Measurements from ENCODE around the gene CKB. TPM values are rescaled to one million over a fixed set of nuclear protein-coding genes. Genes with fewer than 3 reads are reported as not detected.

The CKB gene
- total RNA-seq, 1 donor from 2014 or later, result 178 TPM

- no peaks in the 10 kb centered on the region for H3K9me3 Mint-ChIP-seq (ENCODE audit: unreplicated experiment)
- no peak overlapping the region for H3K9ac ChIP-seq (ENCODE audit: low read length)
- DNase-seq (ENCODE audit: low read depth), result no peak
- no peak for FAIRE-seq
- H3K4me3 Mint-ChIP-seq (ENCODE audit: unreplicated experiment), result no peak overlapping the region
- no peaks in the 10 kb centered on the region for H3K79me2 ChIP-seq (ENCODE audit: insufficient read depth, low read length)
- no peaks in the 10 kb centered on the region for H3K36me3 ChIP-seq (ENCODE audit: insufficient read depth, low read length)
- no peak overlapping the region for H3K4me2 ChIP-seq (ENCODE audit: low read length)
- H3K4me1 Mint-ChIP-seq (ENCODE audit: low read depth, unreplicated experiment), result peaks cover 21% of the 10 kb centered on the region
- H3K9me3 ChIP-seq (ENCODE audit: insufficient read depth, low read depth, low read length), result no peaks in the 10 kb centered on the region
- peaks cover 3% of the 10 kb centered on the region for H3K27me3 ChIP-seq (ENCODE audit: insufficient read depth, low read length)
- no peaks in the 10 kb centered on the region for H3K27me3 Mint-ChIP-seq (ENCODE audit: low read depth, unreplicated experiment)
- peak overlapping the region; percentile 95 for H3K27ac Mint-ChIP-seq (ENCODE audit: unreplicated experiment)
- H3K36me3 Mint-ChIP-seq (ENCODE audit: low read depth, unreplicated experiment), result peaks cover 6% of the 10 kb centered on the region
- H3K27ac ChIP-seq (ENCODE audit: low read depth, low read length), result no peak overlapping the region
- TF ChIP-seq, protein P1, sequence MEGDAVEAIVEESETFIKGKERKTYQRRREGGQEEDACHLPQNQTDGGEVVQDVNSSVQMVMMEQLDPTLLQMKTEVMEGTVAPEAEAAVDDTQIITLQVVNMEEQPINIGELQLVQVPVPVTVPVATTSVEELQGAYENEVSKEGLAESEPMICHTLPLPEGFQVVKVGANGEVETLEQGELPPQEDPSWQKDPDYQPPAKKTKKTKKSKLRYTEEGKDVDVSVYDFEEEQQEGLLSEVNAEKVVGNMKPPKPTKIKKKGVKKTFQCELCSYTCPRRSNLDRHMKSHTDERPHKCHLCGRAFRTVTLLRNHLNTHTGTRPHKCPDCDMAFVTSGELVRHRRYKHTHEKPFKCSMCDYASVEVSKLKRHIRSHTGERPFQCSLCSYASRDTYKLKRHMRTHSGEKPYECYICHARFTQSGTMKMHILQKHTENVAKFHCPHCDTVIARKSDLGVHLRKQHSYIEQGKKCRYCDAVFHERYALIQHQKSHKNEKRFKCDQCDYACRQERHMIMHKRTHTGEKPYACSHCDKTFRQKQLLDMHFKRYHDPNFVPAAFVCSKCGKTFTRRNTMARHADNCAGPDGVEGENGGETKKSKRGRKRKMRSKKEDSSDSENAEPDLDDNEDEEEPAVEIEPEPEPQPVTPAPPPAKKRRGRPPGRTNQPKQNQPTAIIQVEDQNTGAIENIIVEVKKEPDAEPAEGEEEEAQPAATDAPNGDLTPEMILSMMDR (IDR thresholded peaks at IDR 0.05; ENCODE audit: insufficient read depth, low read depth, low read length), result no peak
- TF ChIP-seq EZH2 (IDR thresholded peaks at IDR 0.05; ENCODE audit: insufficient read depth, low read length), result no peak
- H2AFZ ChIP-seq (ENCODE audit: low read depth, low read length), result no peak overlapping the region
- H3K4me1 ChIP-seq (ENCODE audit: insufficient read depth, low read length), result peaks cover 35% of the 10 kb centered on the region
- peaks cover 61% of the 10 kb centered on the region for H4K20me1 ChIP-seq (ENCODE audit: insufficient read depth, low read length)
- H3K4me3 ChIP-seq (ENCODE audit: insufficient read depth, low read depth, low read length), result no peak overlapping the region
Observed at GRCh38 chr14:103517721-103518421, 4.8 kb downstream of the CKB start.

DNA sequence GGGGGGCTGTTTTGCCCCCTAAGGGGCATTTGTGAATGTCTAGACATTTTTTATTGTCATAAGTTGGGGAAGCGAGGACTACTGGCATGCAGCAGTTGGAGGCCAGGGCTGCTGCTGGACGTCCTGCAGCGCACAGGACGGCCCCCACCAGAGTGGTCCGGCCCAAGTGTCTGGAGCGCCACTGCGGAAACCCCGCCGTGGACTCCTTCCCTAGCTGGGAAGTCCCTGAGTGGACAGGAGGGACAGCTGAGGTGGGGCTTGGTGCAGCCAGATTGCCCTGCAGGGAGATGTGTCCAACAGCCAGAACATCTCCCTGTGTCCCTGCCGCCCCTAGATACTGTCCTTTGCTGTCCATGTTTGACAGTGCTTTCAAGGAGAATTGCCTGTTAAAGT lies 5.5 kb downstream of the CKB start:
- Histone ChIP-seq H3K79me2 (ENCODE audit: insufficient read depth, low read length) (no peaks in the 10 kb centered on the region), H3K9me3 (ENCODE audit: insufficient read depth, low read depth, low read length) (no peaks in the 10 kb centered on the region), H3K4me2 (ENCODE audit: low read length) (no peak overlapping the region), H4K20me1 (ENCODE audit: insufficient read depth, low read length) (peaks cover 66% of the 10 kb centered on the region), H3K4me1 (ENCODE audit: insufficient read depth, low read length) (peaks cover 37% of the 10 kb centered on the region), H3K36me3 (ENCODE audit: insufficient read depth, low read length) (no peaks in the 10 kb centered on the region), H2AFZ (ENCODE audit: low read depth, low read length) (no peak overlapping the region), H3K4me3 (ENCODE audit: insufficient read depth, low read depth, low read length) (no peak overlapping the region), H3K27me3 (ENCODE audit: insufficient read depth, low read length) (peaks cover under 1% of the 10 kb centered on the region), H3K27ac (ENCODE audit: low read depth, low read length) (no peak overlapping the region), H3K9ac (ENCODE audit: low read length) (no peak overlapping the region)
- H3K27me3 Mint-ChIP-seq (ENCODE audit: low read depth, unreplicated experiment), result no peaks in the 10 kb centered on the region
- peaks cover 11% of the 10 kb centered on the region for H3K36me3 Mint-ChIP-seq (ENCODE audit: low read depth, unreplicated experiment)
- peaks cover 21% of the 10 kb centered on the region for H3K4me1 Mint-ChIP-seq (ENCODE audit: low read depth, unreplicated experiment)
- H3K9me3 Mint-ChIP-seq (ENCODE audit: unreplicated experiment), result no peaks in the 10 kb centered on the region
- TF ChIP-seq, protein P1 (IDR thresholded peaks at IDR 0.05; ENCODE audit: insufficient read depth, low read depth, low read length), result no peak
- TF ChIP-seq EZH2 (IDR thresholded peaks at IDR 0.05; ENCODE audit: insufficient read depth, low read length), result no peak
- peak overlapping the region; percentile 61 for H3K4me3 Mint-ChIP-seq (ENCODE audit: unreplicated experiment)
- DNase-seq (ENCODE audit: low read depth), result no peak
- FAIRE-seq, result no peak
- peak overlapping the region; percentile 95 for H3K27ac Mint-ChIP-seq (ENCODE audit: unreplicated experiment)

Measured in astrocyte (in vitro differentiated cells and primary cell).